ENCODE results near the gene EGFL8. TPM values are rescaled to one million over a fixed set of nuclear protein-coding genes. Genes with fewer than 3 reads are reported as not detected.
"Not testable (repeated sequence)": the region's sequence is repeated elsewhere in the genome, so short reads cannot be mapped to it uniquely, and the experiment has no call there.

EGFL8 gene
- total and polyA plus RNA-seq, 2 experiments from 2014 or later: 2.2 to 3.8 TPM

- Histone ChIP-seq H3K4me2 (ENCODE audit: unreplicated experiment) (no peak overlapping the region), H3K9me2 (ENCODE audit: insufficient read depth) (no peaks in the 10 kb centered on the region), H3K9ac (no peak overlapping the region), H3F3A (ENCODE audit: insufficient read depth) (no peaks in the 10 kb centered on the region; the same call in 1 of the 2 replicates), H3K79me2 (ENCODE audit: insufficient read depth) (no peaks in the 10 kb centered on the region), H3K4me1 (ENCODE audit: insufficient read depth) (peaks cover 10% of the 10 kb centered on the region; the same call in 1 of the 2 replicates), H4K20me1 (ENCODE audit: insufficient read depth) (no peaks in the 10 kb centered on the region), H3K4me3 (no peak overlapping the region), H3K36me3 (ENCODE audit: low read depth) (no peaks in the 10 kb centered on the region), H3K27ac (no peak overlapping the region), H2AFZ (no peak overlapping the region), H3K9me3 (ENCODE audit: low read depth) (no peaks in the 10 kb centered on the region), H3K27me3 (replicated peaks; ENCODE audit: insufficient read depth) (no peaks in the 10 kb centered on the region)
- in situ Hi-C loops (cut with MboI): no loop called here
- TF ChIP-seq EZH2phosphoT487 (IDR thresholded peaks at IDR 0.05; ENCODE audit: insufficient read depth, low read depth): no peak
- no peak for TF ChIP-seq EZH2 (IDR thresholded peaks at IDR 0.05; ENCODE audit: insufficient read depth, poor library complexity, severe bottlenecking)
- no peak for DNase-seq
Measured at GRCh38 chr6:32137454-32137853, 26.9 kb upstream of the EGFL8 start.

DNA sequence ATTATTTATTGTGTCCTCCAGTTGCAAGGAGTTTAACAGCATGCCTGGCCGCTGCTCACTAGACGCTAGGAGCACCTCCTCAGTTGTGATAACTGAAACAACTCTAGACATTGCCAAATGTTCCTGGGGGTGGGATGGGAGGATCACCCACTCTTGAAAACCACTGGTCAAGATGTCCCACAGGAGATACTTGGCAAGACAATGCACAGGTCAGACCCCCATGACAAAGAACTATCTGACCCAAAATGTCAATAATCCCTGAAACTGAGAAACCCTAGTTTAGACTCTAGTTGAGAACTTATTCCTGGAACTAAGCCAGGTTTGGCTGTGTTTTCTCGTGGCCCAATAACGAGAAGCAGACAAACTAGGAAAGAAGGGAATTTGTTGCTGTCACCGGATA, 24.8 kb upstream of the EGFL8 start:
- no peak for DNase-seq
- no peaks in the 10 kb centered on the region for H4K20me1 ChIP-seq (ENCODE audit: insufficient read depth)
- H3F3A ChIP-seq (ENCODE audit: insufficient read depth): no peaks in the 10 kb centered on the region
- H3K4me1 ChIP-seq (ENCODE audit: insufficient read depth): no peaks in the 10 kb centered on the region
- WGBS, 2 experiments (ENCODE audit: low coverage in 1 of 2, low lambda C conversion rate in 2 of 2, missing lambda C conversion rate in 2 of 2): 39 to 43% methylated on average over 5 of the region's 5 CpGs
- H3K9me3 ChIP-seq (ENCODE audit: low read depth): no peaks in the 10 kb centered on the region
- no peak overlapping the region for H3K4me3 ChIP-seq
- H3K27me3 ChIP-seq (replicated peaks; ENCODE audit: insufficient read depth): no peaks in the 10 kb centered on the region
- TF ChIP-seq EZH2phosphoT487 (IDR thresholded peaks at IDR 0.05; ENCODE audit: insufficient read depth, low read depth) (no peak), EZH2 (IDR thresholded peaks at IDR 0.05; ENCODE audit: insufficient read depth, poor library complexity, severe bottlenecking) (no peak)
- no peaks in the 10 kb centered on the region for H3K36me3 ChIP-seq (ENCODE audit: low read depth)
- H3K27ac ChIP-seq: no peak overlapping the region
- H3K9me2 ChIP-seq (ENCODE audit: insufficient read depth): no peaks in the 10 kb centered on the region
- H3K79me2 ChIP-seq (ENCODE audit: insufficient read depth): no peaks in the 10 kb centered on the region
- in situ Hi-C loops (cut with MboI): no loop called here
- H2AFZ ChIP-seq: no peak overlapping the region
- H3K4me2 ChIP-seq (ENCODE audit: unreplicated experiment): no peak overlapping the region
- H3K9ac ChIP-seq: no peak overlapping the region

DNA sequence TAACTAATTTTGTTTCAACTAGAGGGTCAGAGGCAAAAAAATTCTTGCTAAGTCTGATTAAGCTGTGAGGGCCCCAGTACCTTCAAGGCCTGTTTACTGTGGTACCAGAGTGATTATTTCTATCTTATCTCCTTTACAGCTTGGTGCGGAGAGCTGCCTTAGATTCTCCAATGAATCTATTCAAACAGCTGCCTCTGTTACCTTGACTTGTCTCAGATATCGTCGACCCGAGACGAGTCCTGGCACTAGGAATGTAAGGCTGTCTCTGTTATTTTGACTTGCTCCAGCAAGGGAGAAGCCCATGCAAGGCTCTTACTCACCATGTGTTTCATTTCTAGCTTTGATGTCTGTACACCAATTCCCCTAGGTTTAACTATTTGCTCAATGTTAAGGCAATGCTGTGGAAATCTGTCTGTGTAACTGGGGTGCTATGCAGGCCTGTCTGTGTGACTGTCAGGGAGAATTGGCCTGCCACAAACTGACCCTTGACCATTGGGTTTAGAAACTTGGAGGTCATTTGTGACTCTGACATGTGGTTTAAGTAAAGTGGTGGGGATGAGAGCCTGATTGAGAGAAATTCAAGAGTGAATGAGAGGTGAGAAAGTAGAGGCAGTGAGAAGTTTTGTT, 23.9 kb upstream of the EGFL8 start:
- Histone ChIP-seq H3K9me2 (ENCODE audit: insufficient read depth) (no peaks in the 10 kb centered on the region), H3K27ac (no peak overlapping the region), H3K36me3 (ENCODE audit: low read depth) (no peaks in the 10 kb centered on the region), H3K4me3 (no peak overlapping the region), H3K27me3 (replicated peaks; ENCODE audit: insufficient read depth) (no peaks in the 10 kb centered on the region), H3K79me2 (ENCODE audit: insufficient read depth) (no peaks in the 10 kb centered on the region), H3K9me3 (ENCODE audit: low read depth) (no peaks in the 10 kb centered on the region), H2AFZ (no peak overlapping the region), H3K9ac (no peak overlapping the region), H4K20me1 (ENCODE audit: insufficient read depth) (no peaks in the 10 kb centered on the region), H3F3A (ENCODE audit: insufficient read depth) (no peaks in the 10 kb centered on the region), H3K4me2 (ENCODE audit: unreplicated experiment) (no peak overlapping the region), H3K4me1 (ENCODE audit: insufficient read depth) (no peaks in the 10 kb centered on the region)
- no peak for DNase-seq
- no peak for TF ChIP-seq EZH2phosphoT487 (IDR thresholded peaks at IDR 0.05; ENCODE audit: insufficient read depth, low read depth)
- TF ChIP-seq EZH2 (IDR thresholded peaks at IDR 0.05; ENCODE audit: insufficient read depth, poor library complexity, severe bottlenecking): no peak
- 75 to 84% methylated on average over 5 of the region's 5 CpGs for WGBS, 2 experiments (ENCODE audit: low coverage in 1 of 2, low lambda C conversion rate in 2 of 2, missing lambda C conversion rate in 2 of 2)
- in situ Hi-C loops (cut with MboI): no loop called here

DNA sequence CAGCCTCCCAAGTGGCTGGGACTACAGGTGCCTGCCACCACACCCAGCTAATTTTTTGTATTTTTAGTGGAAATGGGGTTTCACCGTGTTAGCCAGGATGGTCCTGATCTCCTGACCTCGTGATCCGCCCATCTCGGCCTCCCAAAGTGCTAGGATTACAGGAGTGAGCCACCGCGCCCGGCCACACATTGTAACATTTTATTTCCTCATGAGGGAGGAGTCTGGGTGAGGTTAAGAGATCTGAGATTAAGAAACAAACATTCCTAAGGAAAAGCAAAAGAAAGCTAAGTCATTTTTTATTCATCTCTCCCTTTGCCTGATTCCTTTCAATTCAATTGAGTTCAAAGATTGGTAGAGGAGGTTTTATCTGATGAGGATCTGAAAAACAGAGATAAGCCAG, 20.2 kb upstream of the EGFL8 start:
- H3K27ac ChIP-seq; H3K36me3 ChIP-seq (ENCODE audit: low read depth); DNase-seq; H3K27me3 ChIP-seq (replicated peaks; ENCODE audit: insufficient read depth); H3K9me2 ChIP-seq (ENCODE audit: insufficient read depth); H2AFZ ChIP-seq; H4K20me1 ChIP-seq (ENCODE audit: insufficient read depth); H3F3A ChIP-seq (ENCODE audit: insufficient read depth); H3K79me2 ChIP-seq (ENCODE audit: insufficient read depth); H3K4me3 ChIP-seq; H3K9ac ChIP-seq; H3K4me2 ChIP-seq (ENCODE audit: unreplicated experiment); H3K9me3 ChIP-seq (ENCODE audit: low read depth); in situ Hi-C loops (cut with MboI); H3K4me1 ChIP-seq (ENCODE audit: insufficient read depth): not testable (repeated sequence)
- 80 to 82% methylated on average over 7 of the region's 7 CpGs for WGBS, 2 experiments (ENCODE audit: low coverage in 1 of 2, low lambda C conversion rate in 2 of 2, missing lambda C conversion rate in 2 of 2)

DNA sequence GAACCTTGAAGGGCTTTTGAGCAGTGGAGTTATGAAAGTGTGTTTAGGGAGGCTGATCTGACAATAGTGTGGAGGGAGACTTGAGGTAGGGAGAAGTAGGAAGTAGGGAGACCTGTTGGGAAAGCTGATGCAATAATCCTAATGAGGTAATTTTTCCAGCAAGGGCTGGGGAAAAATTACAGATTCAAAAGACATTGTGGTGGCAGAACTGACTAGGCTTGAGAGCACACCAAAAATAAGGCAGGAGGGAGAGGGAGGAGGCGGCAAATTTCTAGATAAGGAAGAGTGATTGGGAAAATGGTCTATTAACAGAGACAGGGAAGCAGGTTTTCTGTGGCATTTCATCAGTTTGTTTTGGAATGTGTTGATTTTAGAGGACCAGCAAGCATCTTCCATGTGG, 18.1 kb upstream of the EGFL8 start:
- Histone ChIP-seq H3K9me3 (ENCODE audit: low read depth) (no peaks in the 10 kb centered on the region), H3K4me2 (ENCODE audit: unreplicated experiment) (no peak overlapping the region), H3K4me1 (ENCODE audit: insufficient read depth) (no peaks in the 10 kb centered on the region), H3K27ac (no peak overlapping the region), H3K36me3 (ENCODE audit: low read depth) (peaks cover 4% of the 10 kb centered on the region; the same call in 1 of the 2 replicates), H3K9me2 (ENCODE audit: insufficient read depth) (no peaks in the 10 kb centered on the region), H3F3A (ENCODE audit: insufficient read depth) (no peaks in the 10 kb centered on the region), H2AFZ (0 out of 2 replicates have a peak overlapping the region, but pooled peaks have one; percentile 28), H4K20me1 (ENCODE audit: insufficient read depth) (no peaks in the 10 kb centered on the region), H3K4me3 (no peak overlapping the region), H3K9ac (no peak overlapping the region), H3K79me2 (ENCODE audit: insufficient read depth) (no peaks in the 10 kb centered on the region), H3K27me3 (replicated peaks; ENCODE audit: insufficient read depth) (no peaks in the 10 kb centered on the region)
- 94 to 100% methylated on average over 1 of the region's 1 CpG for WGBS, 2 experiments (ENCODE audit: low coverage in 1 of 2, low lambda C conversion rate in 2 of 2, missing lambda C conversion rate in 2 of 2)
- in situ Hi-C loops (cut with MboI): no loop called here
- no peak for TF ChIP-seq EZH2 (IDR thresholded peaks at IDR 0.05; ENCODE audit: insufficient read depth, poor library complexity, severe bottlenecking)
- TF ChIP-seq EZH2phosphoT487 (IDR thresholded peaks at IDR 0.05; ENCODE audit: insufficient read depth, low read depth): no peak
- DNase-seq: peak; percentile 21
